Liver (tissue), 9 donors: ENCODE measurements around the gene DNAJC22. TPM values are rescaled to one million over a fixed set of nuclear protein-coding genes. Genes with fewer than 3 reads are reported as not detected.

Experiments used
- DNase-seq: peaks from one replicate; pipeline ENCODE4 v3.0.0-alpha.2; 2017; ENCODE audit warnings: low spot score
- H3K27ac ChIP-seq, 2 donors: one replicate each; pipeline ENCODE4 v1.7.0; 2013; ENCODE audit warnings: inconsistent platforms in 2 of 2, low read length in 2 of 2, control low read depth in 1 of 2, low read depth in 1 of 2, mild to moderate bottlenecking in 1 of 2
- H3K27me3 ChIP-seq, 4 donors: one replicate each; pipeline versions ENCODE4 v1.6.1 to v1.7.0; 2013; ENCODE audit warnings: low read length in 3 of 4, inconsistent platforms in 1 of 4, mild to moderate bottlenecking in 1 of 4, moderate library complexity in 1 of 4; ENCODE audit not compliant: control insufficient read depth in 4 of 4, insufficient read depth in 4 of 4
- H3K36me3 ChIP-seq, 4 donors: one replicate each; pipeline versions ENCODE4 v1.6.1 to v1.7.0; 2013; ENCODE audit warnings: low read length in 3 of 4, mild to moderate bottlenecking in 3 of 4, low read depth in 1 of 4, moderate library complexity in 1 of 4; ENCODE audit not compliant: control insufficient read depth in 4 of 4, insufficient read depth in 3 of 4
- H3K4me1 ChIP-seq, 4 donors: one replicate each; pipeline versions ENCODE4 v1.6.1 to v1.7.0; 2013; ENCODE audit warnings: low read length in 3 of 4, mild to moderate bottlenecking in 3 of 4, moderate library complexity in 1 of 4; ENCODE audit not compliant: control insufficient read depth in 4 of 4, insufficient read depth in 4 of 4
- H3K4me3 ChIP-seq, 3 donors: one replicate each; pipeline versions ENCODE4 v1.6.1 to v1.7.0; 2013; ENCODE audit warnings: low read length in 3 of 3, control low read depth in 1 of 3, low read depth in 1 of 3, mild to moderate bottlenecking in 1 of 3
- H3K9ac ChIP-seq, 2 donors: one replicate each; pipeline ENCODE4 v1.7.0; 2013; ENCODE audit warnings: low read length in 2 of 2, mild to moderate bottlenecking in 2 of 2, moderate library complexity in 2 of 2, control low read depth in 1 of 2, low read depth in 1 of 2
- H3K9me3 ChIP-seq, 4 donors: one replicate each; pipeline versions ENCODE4 v1.6.1 to v1.7.0; 2013; ENCODE audit warnings: low read length in 3 of 4; ENCODE audit not compliant: control insufficient read depth in 4 of 4
- EGR1 ChIP-seq, 2 donors: IDR thresholded peaks; 2 replicates each; pipeline ENCODE4 v1.6.1; 2016 to 2018; ENCODE audit warnings: antibody characterized with exemption in 2 of 2, low read depth in 2 of 2
- FOXA1 ChIP-seq: IDR thresholded peaks from 2 replicates; pipeline ENCODE4 v1.6.1; 2016; ENCODE audit warnings: antibody characterized with exemption
- FOXA2 ChIP-seq: IDR thresholded peaks from 2 replicates; pipeline ENCODE4 v1.6.1; 2016; ENCODE audit warnings: antibody characterized with exemption
- GABPA ChIP-seq, 2 donors: IDR thresholded peaks in 1 of 2; conservative IDR thresholded peaks in 1 of 2; 2 replicates each; pipeline ENCODE4 v1.6.1; 2016; ENCODE audit warnings: antibody characterized with exemption in 2 of 2, mild to moderate bottlenecking in 1 of 2, moderate library complexity in 1 of 2
- HNF4A ChIP-seq, 2 donors: conservative IDR thresholded peaks; 2 replicates each; pipeline ENCODE4 v1.6.1; 2016; ENCODE audit warnings: antibody characterized with exemption in 2 of 2, mild to moderate bottlenecking in 2 of 2
- HNF4G ChIP-seq: IDR thresholded peaks from 2 replicates; pipeline ENCODE4 v1.6.1; 2016; ENCODE audit warnings: antibody characterized with exemption
- JUND ChIP-seq, 2 donors: IDR thresholded peaks; 2 replicates each; pipeline ENCODE4 v1.6.1; 2016; ENCODE audit warnings: antibody characterized with exemption in 2 of 2
- NR2F2 ChIP-seq: IDR thresholded peaks from 2 replicates; pipeline ENCODE4 v1.6.1; 2016; ENCODE audit warnings: antibody characterized with exemption
- RAD21 ChIP-seq, 2 donors: IDR thresholded peaks; 2 replicates each; pipeline ENCODE4 v1.6.1; 2016; ENCODE audit warnings: antibody characterized with exemption in 2 of 2, mild to moderate bottlenecking in 2 of 2
- SP1 ChIP-seq: IDR thresholded peaks from 2 replicates; pipeline ENCODE4 v1.6.1; 2018; ENCODE audit warnings: antibody characterized with exemption, mild to moderate bottlenecking
- TAF1 ChIP-seq: conservative IDR thresholded peaks from 2 replicates; pipeline ENCODE4 v1.6.1; 2016; ENCODE audit warnings: antibody characterized with exemption, mild to moderate bottlenecking
- YY1 ChIP-seq: IDR thresholded peaks from 2 replicates; pipeline ENCODE4 v1.6.1; 2016; ENCODE audit warnings: antibody characterized with exemption, mild to moderate bottlenecking
- WGBS: extraction: QIAGEN DNeasy Blood & Tissue Kit; methylation state at CpG from one replicate; pipeline ENCODE4 v1.1.7; 2013; 5-methylcytosine and 5-hydroxymethylcytosine counted together
- polyA plus RNA-seq, 2 donors: library from polyadenylated mRNA; stranded (reverse) in 1 of 2; unstranded in 1 of 2; fragments of 200-250 nt in 1 of 2; fragments of >200 nt in 1 of 2; fragmentation: Nextera tagmentation in 1 of 2; extraction: Ambion mirVana in 1 of 2; gene quantifications; one replicate each; pipeline versions ENCODE4 v1.2.1 to v1.2.3, GENCODE V29; 2013 to 2015
- total RNA-seq, 2 donors: library from RNA; depleted of rRNA; stranded (reverse); fragments of >200 nt; gene quantifications; one replicate each; pipeline ENCODE4 v1.2.3, GENCODE V29; 2014
- TF ChIP-seq, protein P1 (sequence below): IDR thresholded peaks from 2 replicates; pipeline ENCODE4 v1.6.1; 2016; ENCODE audit warnings: antibody characterized with exemption
- TF ChIP-seq, protein P2 (sequence below): IDR thresholded peaks from 2 replicates; pipeline ENCODE4 v1.6.1; 2016; ENCODE audit warnings: antibody characterized with exemption, mild to moderate bottlenecking
- TF ChIP-seq, protein P3 (sequence below): IDR thresholded peaks from 2 replicates; pipeline ENCODE4 v1.6.1; 2016; ENCODE audit warnings: antibody characterized with exemption
- donor health status: healthy.
- donor health status: healthy.
- donor health status: healthy.
- donor health status: healthy.
- donor health status: healthy.

The DNAJC22 gene
- total and polyA plus RNA-seq, 4 donors: 16.6 to 49.4 (median 28.2) TPM

DNA sequence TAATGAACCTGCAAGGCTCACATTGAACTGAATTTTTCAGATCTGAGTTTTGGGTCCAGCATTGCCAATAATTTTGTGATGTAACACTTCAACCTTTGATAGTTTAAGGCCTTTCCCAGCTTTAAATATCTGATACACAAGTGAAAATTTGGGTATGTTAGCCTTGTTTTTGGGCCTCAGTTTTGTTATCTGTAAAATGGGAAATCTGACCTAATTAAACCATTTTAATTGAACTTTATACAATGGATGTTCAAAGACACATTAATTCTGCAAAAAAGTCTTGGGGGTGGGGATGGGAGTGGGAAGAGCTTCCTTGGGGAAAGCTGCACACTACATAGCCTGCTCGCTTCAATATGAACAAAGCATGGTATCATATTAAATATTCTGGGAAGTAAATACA, 15.4 kb downstream of the DNAJC22 start:
- Histone ChIP-seq H3K36me3 (no peaks in the 10 kb centered on the region), H3K9ac (no peak overlapping the region), H3K27ac (no peak overlapping the region), H3K4me1 (peaks cover 0 to 7% (median 4%) of the 10 kb centered on the region in 4 donors), H3K27me3 (no peaks in the 10 kb centered on the region), H3K4me3 (no peak overlapping the region), H3K9me3 (no peaks in the 10 kb centered on the region)
- WGBS: 99% methylated on average over 1 of the region's 1 CpG
- DNase-seq: no peak
- TF ChIP-seq, protein P1, sequence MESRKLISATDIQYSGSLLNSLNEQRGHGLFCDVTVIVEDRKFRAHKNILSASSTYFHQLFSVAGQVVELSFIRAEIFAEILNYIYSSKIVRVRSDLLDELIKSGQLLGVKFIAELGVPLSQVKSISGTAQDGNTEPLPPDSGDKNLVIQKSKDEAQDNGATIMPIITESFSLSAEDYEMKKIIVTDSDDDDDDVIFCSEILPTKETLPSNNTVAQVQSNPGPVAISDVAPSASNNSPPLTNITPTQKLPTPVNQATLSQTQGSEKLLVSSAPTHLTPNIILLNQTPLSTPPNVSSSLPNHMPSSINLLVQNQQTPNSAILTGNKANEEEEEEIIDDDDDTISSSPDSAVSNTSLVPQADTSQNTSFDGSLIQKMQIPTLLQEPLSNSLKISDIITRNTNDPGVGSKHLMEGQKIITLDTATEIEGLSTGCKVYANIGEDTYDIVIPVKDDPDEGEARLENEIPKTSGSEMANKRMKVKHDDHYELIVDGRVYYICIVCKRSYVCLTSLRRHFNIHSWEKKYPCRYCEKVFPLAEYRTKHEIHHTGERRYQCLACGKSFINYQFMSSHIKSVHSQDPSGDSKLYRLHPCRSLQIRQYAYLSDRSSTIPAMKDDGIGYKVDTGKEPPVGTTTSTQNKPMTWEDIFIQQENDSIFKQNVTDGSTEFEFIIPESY: no peak
- TF ChIP-seq, protein P2, sequence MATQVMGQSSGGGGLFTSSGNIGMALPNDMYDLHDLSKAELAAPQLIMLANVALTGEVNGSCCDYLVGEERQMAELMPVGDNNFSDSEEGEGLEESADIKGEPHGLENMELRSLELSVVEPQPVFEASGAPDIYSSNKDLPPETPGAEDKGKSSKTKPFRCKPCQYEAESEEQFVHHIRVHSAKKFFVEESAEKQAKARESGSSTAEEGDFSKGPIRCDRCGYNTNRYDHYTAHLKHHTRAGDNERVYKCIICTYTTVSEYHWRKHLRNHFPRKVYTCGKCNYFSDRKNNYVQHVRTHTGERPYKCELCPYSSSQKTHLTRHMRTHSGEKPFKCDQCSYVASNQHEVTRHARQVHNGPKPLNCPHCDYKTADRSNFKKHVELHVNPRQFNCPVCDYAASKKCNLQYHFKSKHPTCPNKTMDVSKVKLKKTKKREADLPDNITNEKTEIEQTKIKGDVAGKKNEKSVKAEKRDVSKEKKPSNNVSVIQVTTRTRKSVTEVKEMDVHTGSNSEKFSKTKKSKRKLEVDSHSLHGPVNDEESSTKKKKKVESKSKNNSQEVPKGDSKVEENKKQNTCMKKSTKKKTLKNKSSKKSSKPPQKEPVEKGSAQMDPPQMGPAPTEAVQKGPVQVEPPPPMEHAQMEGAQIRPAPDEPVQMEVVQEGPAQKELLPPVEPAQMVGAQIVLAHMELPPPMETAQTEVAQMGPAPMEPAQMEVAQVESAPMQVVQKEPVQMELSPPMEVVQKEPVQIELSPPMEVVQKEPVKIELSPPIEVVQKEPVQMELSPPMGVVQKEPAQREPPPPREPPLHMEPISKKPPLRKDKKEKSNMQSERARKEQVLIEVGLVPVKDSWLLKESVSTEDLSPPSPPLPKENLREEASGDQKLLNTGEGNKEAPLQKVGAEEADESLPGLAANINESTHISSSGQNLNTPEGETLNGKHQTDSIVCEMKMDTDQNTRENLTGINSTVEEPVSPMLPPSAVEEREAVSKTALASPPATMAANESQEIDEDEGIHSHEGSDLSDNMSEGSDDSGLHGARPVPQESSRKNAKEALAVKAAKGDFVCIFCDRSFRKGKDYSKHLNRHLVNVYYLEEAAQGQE: no peak
- no peak for TF ChIP-seq SP1
- no peak for TF ChIP-seq HNF4G

DNA sequence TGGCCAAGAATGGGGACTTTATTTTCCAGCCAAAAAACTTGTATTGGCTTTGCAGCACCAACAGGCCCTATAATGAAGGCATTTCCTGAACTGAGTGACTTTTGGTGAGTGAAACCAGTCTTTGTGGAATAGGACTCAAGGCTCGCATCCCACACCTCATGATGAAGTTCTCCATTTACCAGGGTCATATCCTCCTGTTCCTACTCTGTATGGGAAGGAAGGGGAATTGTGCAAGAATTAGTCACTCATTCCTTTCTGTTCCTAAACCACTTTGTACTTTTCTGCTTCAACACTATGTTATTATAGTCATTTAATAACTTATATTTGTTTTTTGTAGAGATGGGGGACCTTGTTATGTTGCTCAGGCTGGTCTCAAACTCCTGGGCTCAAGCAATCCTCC, 18.3 kb downstream of the DNAJC22 start:
- Histone ChIP-seq H3K27ac (no peak overlapping the region), H3K36me3 (no peaks in the 10 kb centered on the region), H3K9me3 (no peaks in the 10 kb centered on the region), H3K9ac (no peak overlapping the region), H3K4me1 (peaks cover 2 to 15% (median 5%) of the 10 kb centered on the region in 4 donors), H3K27me3 (no peaks in the 10 kb centered on the region), H3K4me3 (no peak overlapping the region)
- 79% methylated on average over 1 of the region's 1 CpG for WGBS
- DNase-seq: no peak
- TF ChIP-seq NR2F2 (no peak), TAF1 (no peak), FOXA1 (no peak), EGR1 (IDR thresholded peaks at IDR 0.05; ENCODE audit: low read depth in 2 of 2) (no peak), JUND (IDR thresholded peaks at IDR 0.05) (no peak), FOXA2 (no peak), YY1 (no peak), RAD21 (IDR thresholded peaks at IDR 0.05) (no peak), GABPA (IDR thresholded peaks at IDR 0.05 in 1 of 2, conservative IDR thresholded peaks at IDR 0.05 in 1 of 2) (no peak), HNF4A (conservative IDR thresholded peaks at IDR 0.05) (no peak)
- TF ChIP-seq, protein P3, sequence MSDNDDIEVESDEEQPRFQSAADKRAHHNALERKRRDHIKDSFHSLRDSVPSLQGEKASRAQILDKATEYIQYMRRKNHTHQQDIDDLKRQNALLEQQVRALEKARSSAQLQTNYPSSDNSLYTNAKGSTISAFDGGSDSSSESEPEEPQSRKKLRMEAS: no peak
- TF ChIP-seq, protein P2: no peak
